SW 1271 (cell line): ENCODE measurements around the gene GPR156.
"Not testable (repeated sequence)": the region's sequence is repeated elsewhere in the genome, so short reads cannot be mapped to it uniquely, and the experiment has no call there.

Source experiments
- DNase-seq, 2 experiments: peaks; one replicate each; lab custom pipeline; 2025; lab: John Stamatoyannopoulos, UW

The GPR156 gene

DNA sequence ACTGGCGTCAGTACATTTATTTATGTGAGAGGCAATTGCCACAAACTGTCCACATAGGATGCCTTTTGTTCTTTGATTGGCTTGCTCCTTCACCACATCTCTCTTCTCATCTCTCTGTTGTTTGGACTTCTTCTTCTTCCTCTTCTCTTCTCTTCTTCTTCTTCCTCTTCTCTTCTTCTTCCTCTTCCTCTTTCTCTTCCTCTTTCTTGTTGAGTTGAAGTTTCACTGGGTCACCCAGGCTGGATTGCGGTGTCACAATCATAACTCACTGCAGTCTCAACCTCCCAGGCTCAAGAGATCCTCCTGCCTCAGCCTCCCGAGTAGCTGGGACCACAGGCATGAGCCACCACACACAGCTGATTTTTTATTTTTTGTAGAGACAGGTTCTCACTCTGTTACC lies 123.1 kb downstream of the GPR156 start:
- no peak for DNase-seq

GRCh38 chr3:120160050-120160449 lies 125.0 kb downstream of the GPR156 start:
- peak in 1 of 2 experiments; percentile 66 for DNase-seq

DNA sequence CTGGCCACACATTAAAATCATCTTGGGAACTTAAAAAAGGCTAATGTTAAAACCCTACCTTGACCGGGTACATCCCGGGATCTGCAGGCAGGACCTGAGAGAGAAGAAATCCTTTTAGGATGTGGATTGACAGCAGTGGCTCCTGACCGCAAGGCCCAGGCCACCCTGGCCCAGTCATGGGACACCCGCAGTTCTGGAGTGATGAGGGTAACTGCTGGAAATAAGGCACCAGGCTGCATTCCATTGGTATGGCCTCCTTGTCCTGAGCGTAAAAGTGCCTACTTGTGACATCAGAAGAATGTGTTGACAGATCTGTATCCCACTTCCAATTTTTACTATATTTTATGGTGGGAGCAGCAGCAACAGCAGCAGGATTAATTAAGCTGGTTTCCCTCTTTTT lies 127.3 kb downstream of the GPR156 start:
- no peak for DNase-seq

DNA sequence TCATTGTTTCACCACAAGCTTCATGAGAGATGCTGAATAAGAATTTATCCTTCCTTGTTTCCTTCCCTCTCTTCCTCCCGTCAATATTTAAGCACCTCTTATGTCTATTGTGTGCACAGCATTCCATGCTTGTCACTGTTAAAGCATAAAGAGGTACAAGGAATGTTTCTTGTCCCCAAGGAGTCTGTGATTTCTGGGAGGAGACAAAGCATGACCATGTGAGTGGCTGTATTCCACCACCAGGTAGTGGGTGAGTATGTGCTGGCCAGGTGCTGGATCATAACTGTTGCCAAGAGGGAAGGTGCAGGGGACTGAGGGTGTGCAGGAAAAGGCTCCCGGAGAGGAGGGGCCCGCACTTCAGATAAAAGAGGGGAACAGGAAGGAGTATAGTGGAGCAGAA lies 127.9 kb downstream of the GPR156 start:
- no peak for DNase-seq

DNA sequence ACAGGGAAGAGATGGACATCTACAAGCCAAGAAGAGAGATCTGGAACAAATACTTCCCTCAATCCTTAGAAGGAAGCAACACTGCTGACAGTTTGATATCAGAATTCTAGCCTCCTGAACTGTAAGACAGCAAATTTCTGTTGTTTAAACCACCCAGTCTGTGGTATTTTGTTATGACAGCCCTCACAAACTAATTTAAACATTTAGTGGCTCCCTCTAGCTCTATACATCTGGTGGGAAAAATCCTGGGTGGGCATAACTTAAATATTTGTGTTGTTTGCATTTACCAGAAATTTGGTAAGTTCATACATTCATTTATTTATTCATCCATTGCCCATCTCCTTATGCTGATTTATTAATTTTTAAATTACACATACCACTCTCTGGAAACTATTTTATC lies 128.3 kb downstream of the GPR156 start:
- no peak for DNase-seq

DNA sequence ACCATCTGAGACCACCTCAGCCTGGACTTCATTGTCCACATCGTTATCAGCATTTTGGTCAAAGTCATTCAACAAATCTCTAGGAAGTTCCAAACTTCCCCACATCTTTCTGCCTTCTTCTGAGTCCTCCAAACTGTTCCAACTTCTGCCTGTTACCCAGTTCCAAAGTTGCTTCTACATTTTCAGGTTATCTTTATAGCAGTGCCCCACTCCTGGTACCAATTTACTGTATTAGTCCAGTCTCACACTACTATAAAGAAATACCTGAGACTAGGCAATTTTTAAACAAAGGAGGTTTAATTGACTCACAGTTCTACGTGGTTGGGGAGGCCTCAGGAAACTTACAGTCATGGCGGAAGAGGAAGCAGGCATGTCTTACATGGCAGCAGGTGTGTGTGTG lies 129.3 kb downstream of the GPR156 start:
- DNase-seq, result not testable (repeated sequence)

- DNase-seq, result no peak
Measured at GRCh38 chr3:120155108-120155507, 129.9 kb downstream of the GPR156 start.

- DNase-seq, result peak in 1 of 2 experiments; percentile 74
Measured at GRCh38 chr3:120153294-120153693, 131.7 kb downstream of the GPR156 start.

DNA sequence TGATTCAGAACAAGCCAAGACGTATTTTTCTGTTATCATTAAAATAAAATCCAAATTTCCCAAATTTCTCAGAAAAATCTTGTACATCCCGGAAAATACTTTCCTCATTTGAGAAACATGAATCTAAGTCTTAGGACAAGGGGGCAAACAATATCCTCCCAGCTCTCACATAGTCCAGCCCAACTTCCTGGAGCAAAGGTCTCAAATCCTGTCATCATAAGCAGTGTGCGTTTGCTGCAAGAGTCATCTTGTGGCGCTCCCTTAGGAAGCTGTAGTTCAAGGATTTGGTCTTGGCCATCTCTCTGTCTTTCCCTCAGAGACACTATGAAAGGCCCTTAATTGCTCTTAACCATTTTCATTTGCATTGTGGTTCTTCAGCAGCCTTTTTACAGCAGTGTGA lies 133.2 kb downstream of the GPR156 start:
- DNase-seq, result no peak

- DNase-seq, result no peak
Measured at GRCh38 chr3:120148187-120148949, 136.7 kb downstream of the GPR156 start.

DNA sequence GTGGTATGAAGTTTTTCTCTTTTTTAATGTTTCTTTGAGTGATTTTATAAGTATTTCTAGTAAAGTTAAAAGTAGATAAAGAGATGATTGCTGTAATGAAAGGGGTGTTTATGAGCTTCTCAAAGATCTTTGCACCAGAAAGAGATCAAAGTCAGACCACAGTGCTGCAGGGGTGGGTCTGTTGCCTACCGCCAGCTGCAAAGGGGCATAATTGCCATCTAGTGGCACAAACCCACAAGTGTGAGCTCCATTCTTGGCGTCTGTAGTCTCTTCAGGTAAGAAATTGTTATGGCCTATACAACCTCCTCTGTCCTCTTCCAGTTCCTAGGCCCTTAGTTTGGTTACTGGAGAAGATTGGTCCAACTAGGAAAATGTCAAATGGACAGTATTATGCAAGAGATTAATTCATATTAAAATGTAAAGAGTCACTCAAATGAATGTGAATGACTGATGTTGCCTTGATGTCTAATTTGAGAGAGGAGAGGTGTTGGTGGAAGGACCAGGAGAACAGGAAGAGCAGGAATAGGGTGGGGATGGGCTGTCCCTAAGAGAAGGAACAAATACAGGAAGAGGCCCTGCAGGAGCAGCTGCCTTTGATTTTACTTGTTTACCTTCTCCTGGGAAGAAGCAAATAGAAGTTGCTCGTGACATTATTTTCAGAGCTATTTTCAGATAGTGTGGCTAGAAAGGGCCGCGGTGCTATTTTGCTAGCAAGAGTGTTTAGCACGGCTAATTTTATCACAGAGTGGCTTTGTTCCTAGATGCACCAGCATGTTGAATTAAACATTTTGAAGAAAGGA lies 137.8 kb downstream of the GPR156 start:
- peak in 1 of 2 experiments; percentile 7 for DNase-seq

DNA sequence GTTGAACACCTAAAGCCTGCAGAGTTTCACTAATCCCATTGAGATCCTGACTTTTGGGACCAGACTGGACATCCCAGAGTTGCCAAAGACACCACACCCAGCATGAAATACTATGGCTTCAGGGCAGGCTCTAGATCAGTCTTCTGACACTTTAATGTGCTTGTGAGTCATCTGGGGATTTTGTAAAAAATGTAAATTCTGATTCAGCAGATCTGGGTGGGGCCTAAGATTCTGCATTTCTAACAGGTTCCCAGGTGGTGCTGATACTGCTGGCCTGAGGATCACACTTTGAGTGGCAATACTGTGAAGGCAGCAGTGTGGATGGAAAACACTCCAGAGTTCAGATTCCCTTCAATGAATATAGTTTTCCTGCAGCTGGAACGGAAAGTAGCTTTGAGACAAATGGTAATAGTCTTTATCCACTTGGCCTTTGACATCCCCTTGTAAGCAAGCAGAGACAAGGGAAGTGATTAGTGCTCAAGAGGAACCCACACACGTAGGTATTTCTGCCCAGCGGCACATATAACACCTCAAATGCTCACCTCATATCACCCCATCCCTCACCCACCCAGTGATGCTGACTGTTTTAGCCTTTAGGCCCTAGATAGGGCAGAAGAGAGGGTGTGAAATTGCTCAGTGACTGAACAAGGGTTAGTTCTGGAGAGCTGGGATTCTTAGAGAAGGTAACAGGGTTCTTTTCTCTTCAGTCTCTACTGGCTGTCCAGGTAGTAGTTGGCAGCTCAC lies 139.3 kb downstream of the GPR156 start:
- DNase-seq, result peak; percentile 18 to 79

GRCh38 chr3:120144267-120144666 lies 140.8 kb downstream of the GPR156 start:
- DNase-seq, result peak in 1 of 2 experiments; percentile 47

- peak in 1 of 2 experiments; percentile 19 for DNase-seq
Measured at GRCh38 chr3:120143676-120144075, 141.3 kb downstream of the GPR156 start.

DNA sequence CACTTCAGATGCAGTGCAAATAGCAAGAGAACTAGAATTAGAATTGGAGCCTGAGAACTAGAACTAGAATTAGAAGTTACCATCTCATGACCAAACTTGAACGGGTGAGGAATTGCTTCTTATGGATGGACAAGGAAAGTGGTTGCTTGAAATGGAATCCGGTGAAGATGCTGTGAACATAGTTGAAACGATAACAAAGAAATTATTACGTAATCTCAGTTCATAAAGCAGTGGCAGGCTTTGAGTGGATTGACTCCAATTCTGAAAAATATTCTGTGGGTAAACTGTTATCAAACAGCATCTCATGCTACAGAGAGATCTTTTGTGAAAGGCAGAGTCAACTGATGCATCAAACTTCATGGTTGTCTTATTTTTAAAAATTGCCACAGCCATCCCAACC lies 142.8 kb downstream of the GPR156 start:
- no peak for DNase-seq

DNA sequence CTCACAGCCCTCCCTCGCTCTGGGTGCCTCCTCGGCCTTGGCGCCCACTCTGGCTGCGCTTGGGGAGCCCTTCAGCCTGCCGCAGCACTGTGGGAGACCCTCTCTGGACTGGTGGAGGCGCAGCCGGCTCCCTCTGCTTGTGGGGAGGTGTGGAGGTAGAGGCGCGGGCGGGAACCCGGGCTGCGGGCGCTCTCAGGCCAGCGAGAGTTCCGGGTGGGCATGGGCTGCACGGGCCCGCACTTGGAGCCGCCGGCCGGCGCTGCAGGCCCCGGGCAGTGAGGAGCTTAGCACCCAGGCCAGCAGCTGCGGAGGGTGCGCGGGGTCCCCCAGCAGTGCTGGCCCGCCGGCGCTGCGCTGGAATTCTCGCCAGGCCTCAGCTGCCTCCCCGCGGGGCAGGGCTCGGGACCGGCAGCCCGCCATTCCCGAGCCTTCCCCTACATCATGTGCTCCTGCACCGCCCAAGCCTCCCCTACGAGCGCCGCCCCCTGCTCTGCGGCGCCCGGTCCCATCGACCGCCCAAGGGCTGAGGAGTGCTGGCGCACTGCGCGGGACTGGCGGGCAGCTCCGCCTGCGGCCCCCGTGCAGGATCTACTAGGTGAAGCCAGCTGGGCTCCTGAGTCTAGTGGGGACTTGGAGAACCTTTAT lies 144.8 kb downstream of the GPR156 start:
- no peak for DNase-seq

DNA sequence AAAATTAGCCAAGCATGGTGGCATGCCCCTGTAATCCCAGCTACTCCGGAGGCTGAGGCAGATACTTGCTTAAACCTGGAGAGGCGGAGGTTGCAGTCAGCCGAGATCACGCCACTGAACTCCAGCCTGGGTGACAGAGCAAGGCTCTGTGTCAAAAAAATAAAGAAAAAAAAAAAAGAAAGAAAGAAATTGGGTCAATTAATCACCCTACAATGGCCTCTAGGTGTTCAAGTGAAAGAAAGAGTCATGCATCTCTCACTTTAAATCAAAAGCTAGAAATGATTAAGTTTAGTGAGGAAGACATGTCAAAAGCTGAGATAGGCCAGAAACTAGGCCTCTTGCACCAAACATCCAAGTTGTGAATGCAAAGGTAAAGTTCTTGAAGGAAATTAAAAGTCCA lies 145.9 kb downstream of the GPR156 start:
- no peak for DNase-seq

DNA sequence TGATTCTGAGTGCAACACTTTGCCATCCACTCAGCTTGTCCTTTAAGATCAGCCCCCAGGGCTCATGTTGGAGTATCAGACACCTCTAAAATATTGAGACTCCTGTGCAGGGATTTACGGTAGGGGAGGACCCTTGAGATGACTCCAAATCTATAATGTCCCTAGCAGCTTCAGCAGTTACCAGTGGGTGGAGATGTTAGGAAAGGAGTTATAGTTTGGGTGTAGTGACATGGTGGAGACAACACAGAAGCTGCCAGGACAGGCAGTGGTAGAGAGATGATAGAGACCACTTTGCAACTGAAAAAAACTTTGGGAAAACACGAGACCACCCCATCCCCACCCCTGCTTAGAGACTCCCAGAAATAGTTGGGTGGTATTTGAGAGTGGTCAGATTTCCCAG lies 147.5 kb downstream of the GPR156 start:
- peak in 1 of 2 experiments; percentile 23 for DNase-seq

DNA sequence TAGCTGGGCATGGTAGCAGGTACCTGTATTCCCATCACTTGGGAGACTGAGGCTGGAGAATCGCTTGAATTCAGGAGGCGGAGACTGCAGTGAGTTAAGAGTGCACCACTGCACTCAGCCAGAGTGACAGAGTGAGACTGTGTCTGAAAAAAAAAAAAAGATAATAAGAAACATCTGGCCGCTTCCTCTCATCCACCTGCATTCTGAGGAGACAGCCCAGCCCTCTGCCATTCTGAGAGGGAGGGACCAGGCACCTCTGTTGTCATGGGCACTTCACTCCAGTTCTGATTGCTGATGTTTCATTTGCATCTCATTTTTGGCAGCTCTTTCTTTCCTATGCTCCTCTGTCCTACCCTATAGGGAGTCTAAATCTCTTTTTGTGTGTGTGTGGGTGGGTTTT lies 154.4 kb downstream of the GPR156 start:
- DNase-seq, result no peak

DNA sequence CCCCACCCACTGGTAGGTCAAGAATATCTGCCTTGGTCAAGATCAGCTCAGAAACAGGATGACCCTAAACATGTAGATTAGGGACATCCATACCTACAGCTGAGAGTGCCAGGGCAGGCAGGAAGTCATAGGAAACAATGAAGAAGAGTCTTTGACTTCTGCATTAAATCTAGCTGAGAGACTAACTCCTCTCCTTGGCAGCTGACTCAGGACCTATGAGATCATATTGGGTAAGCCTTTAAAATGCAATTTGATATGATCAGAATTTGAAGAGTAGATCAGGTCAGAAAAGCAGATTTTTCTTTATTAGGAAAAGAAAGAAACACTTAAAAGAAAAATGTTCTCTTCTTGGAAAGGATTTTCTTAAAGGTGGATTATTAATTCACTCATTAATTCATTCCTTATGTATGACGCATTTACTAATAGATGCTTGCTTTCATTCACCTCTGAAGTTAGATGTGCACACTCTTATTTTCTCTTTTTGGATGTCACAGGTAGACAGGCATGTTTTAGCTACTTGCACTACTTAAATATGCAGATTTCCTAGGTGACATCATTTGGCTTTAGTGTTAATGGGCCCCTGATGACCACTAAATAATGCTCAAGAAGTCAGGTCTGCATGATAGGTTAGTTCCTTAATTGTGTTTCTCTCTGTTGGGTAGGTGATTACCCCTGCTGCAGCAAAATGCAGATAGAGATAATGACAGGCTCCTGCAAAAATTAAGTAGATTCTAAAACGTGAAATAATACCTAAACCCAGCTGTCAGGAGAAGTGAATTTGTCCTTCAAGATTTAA lies 155.1 kb downstream of the GPR156 start:
- DNase-seq, result no peak

DNA sequence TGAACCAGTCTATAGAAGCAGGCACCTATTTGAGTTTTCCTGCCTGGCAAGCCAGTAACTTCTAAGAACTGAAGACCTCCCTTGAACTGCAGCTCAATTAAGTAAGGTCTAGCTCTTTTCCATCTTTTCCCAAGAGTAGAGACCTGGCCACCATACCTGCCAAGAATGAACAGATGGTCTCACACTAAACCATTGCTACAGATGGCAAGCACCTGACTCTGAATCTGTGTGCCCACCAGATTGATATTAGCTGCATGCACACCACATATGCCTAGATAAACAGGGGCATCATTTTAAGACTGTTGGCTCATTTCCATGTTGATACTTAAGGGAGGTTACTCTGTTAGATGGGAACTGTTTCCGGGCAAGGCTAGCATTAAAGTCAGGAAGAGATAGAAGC lies 156.0 kb downstream of the GPR156 start:
- no peak for DNase-seq
